Activated T-cell treated with anti-CD3 and anti-CD28 coated beads, Interleukin-2, amount 50 U/mL, for 1 hour (primary cell): ENCODE data around the gene ZNF878.

ENCODE experiments used
- DNase-seq: peaks from one replicate; pipeline ENCODE4 v3.0.0-alpha.2; 2020

Gene ZNF878

DNA sequence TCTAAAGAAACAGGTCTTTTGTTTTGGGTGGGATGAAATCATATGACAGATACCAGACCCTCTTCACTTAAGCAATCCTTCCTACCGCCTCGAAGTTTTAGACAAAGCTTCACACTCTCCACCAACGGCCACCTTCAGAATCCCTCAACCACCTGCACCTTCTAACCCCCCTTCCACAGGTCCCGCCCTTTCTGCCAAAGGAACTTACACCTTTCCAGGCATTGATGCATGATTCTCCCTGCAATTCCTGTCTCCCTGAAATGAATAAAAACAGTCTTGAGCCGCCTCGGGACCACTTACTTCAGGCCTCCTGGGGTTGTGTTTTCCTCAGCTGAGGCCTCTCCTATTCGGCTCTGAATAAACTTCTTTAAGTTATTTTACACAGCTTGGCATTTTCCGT, 18.1 kb downstream of the ZNF878 start:
- no peak for DNase-seq

DNA sequence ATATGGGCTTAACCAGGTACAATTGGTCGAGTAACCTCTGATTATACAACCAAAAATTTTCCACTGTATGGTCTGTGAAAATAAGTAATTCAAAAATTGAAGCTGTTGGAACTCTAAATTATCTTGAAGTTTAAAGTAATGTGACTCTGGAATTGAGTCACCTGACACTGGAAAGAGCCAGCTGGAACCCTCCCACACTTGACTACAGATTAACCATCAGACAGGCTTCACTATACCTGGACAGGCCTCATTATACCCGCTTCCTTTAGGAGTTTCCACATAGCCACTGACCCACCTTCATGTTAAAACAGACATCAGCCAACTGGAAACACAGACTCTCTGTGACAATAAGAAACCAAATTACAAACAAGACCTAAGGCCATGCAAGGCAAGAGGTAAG, 18.6 kb downstream of the ZNF878 start:
- no peak for DNase-seq

DNA sequence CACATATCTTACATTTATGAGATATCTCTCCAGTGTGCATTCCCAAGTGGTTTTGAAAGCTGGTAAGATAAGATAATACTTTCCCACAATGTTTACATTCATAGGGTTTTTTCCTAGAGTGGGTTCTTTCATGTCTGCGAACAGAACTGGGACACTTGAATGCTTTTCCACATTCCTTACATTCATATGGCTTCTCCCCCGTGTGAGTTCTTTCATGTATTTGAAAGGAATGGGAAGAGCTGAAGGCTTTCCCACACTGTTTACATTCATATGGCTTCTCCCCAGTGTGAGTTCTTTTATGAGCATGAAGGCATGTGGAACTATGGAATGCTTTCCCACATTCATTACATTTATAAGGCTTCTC, 37.0 kb downstream of the ZNF878 start:
- no peak for DNase-seq

DNA sequence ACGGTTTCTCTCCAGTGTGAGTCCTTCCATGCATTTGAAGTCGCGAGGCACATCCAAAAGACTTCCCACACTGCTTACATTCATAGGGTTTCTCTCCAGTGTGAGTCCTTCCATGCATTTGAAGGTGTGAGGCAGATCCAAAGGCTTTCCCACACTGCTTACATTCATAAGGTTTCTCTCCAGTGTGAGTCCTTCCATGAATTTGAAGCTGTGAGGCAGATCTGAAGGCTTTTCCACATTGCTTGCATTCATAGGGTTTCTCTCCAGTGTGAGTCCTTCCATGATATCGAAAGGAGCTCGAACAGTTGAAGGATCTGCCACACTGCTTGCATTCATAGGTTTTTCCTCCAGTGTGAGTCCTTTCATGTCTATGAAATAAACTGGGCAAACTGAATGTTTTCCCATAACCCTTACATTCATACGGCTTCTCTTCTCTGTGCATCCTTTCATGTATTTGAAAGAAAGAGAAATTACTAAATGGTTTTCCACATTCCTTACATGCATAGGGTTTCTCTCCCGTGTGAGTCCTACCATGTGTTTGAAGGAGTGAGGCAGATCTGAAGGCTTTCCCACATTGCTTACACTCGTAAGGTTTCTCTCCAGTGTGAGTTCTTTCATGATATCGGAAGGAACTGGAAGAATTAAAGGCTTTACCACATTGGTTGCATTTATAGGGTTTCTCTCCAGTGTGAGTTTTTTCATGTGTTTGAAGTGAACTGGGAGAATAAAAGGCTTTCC, 37.6 kb downstream of the ZNF878 start:
- DNase-seq: no peak

DNA sequence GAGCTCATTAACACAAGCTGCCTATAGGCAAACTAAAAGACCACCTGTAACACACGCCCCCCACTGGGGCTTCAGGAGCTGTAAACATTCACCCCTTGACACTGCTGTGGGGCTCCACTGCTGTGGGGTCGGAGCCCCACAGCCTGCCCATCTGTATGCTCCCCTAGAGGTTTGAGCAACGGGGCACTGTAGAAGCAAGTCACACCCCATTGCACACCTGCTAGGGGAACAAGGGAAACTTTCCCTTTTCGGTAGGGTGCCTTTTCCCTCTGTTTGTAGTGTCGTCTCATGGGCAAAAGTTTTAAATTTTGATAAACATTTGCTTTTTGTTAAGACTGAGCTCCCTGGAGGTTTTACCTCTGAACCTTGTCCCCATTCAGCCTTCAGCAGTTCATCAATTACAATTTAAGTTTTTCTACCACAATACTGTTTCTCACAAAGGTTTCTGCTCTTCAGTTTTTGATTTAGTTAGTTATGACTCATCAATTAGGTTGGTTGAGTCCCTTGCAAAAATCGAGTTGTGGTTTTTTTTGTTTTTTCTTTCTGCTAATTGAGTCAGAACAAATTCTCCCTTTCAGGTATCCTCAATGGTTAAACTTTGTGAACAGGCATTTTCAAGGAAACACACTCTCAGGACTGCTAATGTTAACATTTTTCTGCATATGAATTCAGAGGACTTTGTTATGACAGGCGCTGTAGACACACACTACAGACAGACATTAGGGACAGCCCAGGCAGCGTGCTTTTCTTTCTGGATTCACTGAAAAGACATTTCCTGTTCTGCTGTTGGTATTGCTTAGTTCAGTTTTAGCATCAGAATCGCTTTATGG, 52.4 kb downstream of the ZNF878 start:
- DNase-seq: no peak

DNA sequence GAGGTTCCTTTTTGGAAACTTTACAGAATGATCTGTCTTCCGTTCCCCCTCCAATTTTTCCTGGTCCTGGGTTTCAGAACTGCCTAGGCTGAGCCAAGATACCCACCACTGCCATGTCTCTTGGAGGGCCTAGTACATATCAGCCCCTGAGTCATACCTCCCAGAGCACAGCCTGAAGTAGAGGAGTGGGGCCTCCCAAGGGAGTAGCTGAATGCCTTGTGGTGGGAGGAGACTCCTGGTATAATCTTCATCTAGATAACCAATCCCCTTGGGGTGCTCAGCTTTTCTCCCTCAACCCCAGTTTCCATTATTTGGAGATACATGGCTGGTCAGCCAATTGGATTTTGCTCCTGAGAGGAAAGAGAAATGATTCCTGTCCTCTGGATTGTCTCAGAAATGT, 57.6 kb downstream of the ZNF878 start:
- DNase-seq: no peak
